Sigmoid colon (tissue), 7 donors: Measurements from ENCODE around the gene REC114. TPM values are rescaled to one million over a fixed set of nuclear protein-coding genes. Genes with fewer than 3 reads are reported as not detected.
"Not testable (repeated sequence)": the region's sequence is repeated elsewhere in the genome, so short reads cannot be mapped to it uniquely, and the experiment has no call there.

Source experiments
- DNase-seq: peaks from one replicate; pipeline ENCODE4 v3.0.0-alpha.2; 2019
- H3K27ac ChIP-seq, 4 donors: fragments of 200-600 bp; sonication (generic); one replicate each; pipeline ENCODE4 v1.5.1; 2016 to 2019; ENCODE audit warnings: mild to moderate bottlenecking in 1 of 4
- H3K27me3 ChIP-seq, 3 donors: fragments of 200-600 bp; sonication (generic); one replicate each; pipeline ENCODE4 v1.5.1; 2019; ENCODE audit warnings: mild to moderate bottlenecking in 1 of 3
- H3K36me3 ChIP-seq, 4 donors: fragments of 200-600 bp; sonication (generic); one replicate each; pipeline ENCODE4 v1.5.1; 2016 to 2019
- H3K4me1 ChIP-seq, 4 donors: fragments of 200-600 bp; sonication (generic); one replicate each; pipeline ENCODE4 v1.5.1; 2017 to 2019
- H3K4me3 ChIP-seq, 4 donors: fragments of 200-600 bp; sonication (generic); one replicate each; pipeline ENCODE4 v1.5.1; 2017 to 2019; ENCODE audit warnings: mild to moderate bottlenecking in 2 of 4, moderate library complexity in 1 of 4
- H3K9me3 ChIP-seq, 4 donors: fragments of 200-600 bp in 3 of 4; sonication (generic) in 3 of 4; one replicate each; pipeline versions ENCODE4 v1.5.1 to v1.6.1; 2013 to 2019
- EP300 ChIP-seq, 4 donors: sonication (generic); formaldehyde crosslinking; IDR thresholded peaks; one replicate each; pipeline ENCODE4 v1.6.1; 2017; ENCODE audit warnings: antibody characterized with exemption in 4 of 4
- POLR2A ChIP-seq, 2 donors: fragments of 450-650 bp; IDR thresholded peaks; one replicate each; pipeline ENCODE4 v1.6.1; 2016; ENCODE audit warnings: antibody characterized with exemption in 2 of 2, mild to moderate bottlenecking in 2 of 2, moderate library complexity in 2 of 2
- POLR2AphosphoS5 ChIP-seq, 4 donors: sonication (generic); formaldehyde crosslinking; IDR thresholded peaks; one replicate each; pipeline ENCODE4 v1.6.1; 2017; ENCODE audit warnings: antibody characterized with exemption in 4 of 4
- WGBS, 2 donors: extraction: QIAGEN DNeasy Blood & Tissue Kit; methylation state at CpG; one replicate each; pipeline ENCODE4 v1.1.7; 2013; 5-methylcytosine and 5-hydroxymethylcytosine counted together
- intact Hi-C: fragments of 100-400 bp; cut with DNase I; formaldehyde crosslinking; loops from one replicate; pipeline ENCODE4 v1.15.1; 2023
- polyA plus RNA-seq, 3 donors: library from polyadenylated mRNA; stranded (reverse); fragments of 200-250 nt; gene quantifications; one replicate each; pipeline ENCODE4 v1.2.3, GENCODE V29; 2013
- total RNA-seq, 4 donors: library from RNA; depleted of rRNA; stranded (reverse); fragments of >200 nt; gene quantifications; one replicate each; pipeline ENCODE4 v1.1.0, GENCODE V29; 2016
- TF ChIP-seq, protein P1 (sequence below), 4 experiments: fragments of 450-650 bp in 3 of 4; fragments of 200-600 bp in 1 of 4; IDR thresholded peaks; one replicate each; pipeline ENCODE4 v1.5.1; 2016 to 2019; ENCODE audit warnings: antibody characterized with exemption in 4 of 4, mild to moderate bottlenecking in 3 of 4, moderate library complexity in 2 of 4
- donor health status: healthy with polysubstance abuse.
- donor health status: Bipolar disorder and iron deficiency.
- donor health status: healthy.

REC114 gene
- total and polyA plus RNA-seq, 7 donors, result not detected

DNA sequence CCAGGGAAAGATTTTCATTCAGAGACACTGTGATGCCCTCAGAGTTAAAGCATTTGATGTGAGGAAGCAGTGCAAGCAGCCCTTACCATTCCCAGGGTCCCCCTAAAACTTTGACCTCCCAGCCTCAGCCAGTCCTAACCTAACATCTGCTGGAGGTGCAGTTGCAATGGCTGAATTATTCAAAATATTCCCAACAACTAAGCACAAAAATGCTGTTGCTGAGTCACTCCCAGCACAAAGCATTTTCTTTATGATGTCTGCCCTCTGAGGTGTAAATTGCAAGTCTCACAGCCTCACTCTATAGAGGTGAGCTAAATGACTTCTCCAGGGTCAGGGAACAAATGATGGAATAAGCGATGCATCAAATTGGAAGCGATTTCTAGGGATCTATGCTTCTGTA, 6.4 kb upstream of the REC114 start:
- no peak overlapping the region for H3K4me3 ChIP-seq
- intact Hi-C loops, result no loop called here
- TF ChIP-seq POLR2A (IDR thresholded peaks at IDR 0.05) (no peak), EP300 (IDR thresholded peaks at IDR 0.05) (no peak), POLR2AphosphoS5 (IDR thresholded peaks at IDR 0.05) (no peak)
- TF ChIP-seq, protein P1, sequence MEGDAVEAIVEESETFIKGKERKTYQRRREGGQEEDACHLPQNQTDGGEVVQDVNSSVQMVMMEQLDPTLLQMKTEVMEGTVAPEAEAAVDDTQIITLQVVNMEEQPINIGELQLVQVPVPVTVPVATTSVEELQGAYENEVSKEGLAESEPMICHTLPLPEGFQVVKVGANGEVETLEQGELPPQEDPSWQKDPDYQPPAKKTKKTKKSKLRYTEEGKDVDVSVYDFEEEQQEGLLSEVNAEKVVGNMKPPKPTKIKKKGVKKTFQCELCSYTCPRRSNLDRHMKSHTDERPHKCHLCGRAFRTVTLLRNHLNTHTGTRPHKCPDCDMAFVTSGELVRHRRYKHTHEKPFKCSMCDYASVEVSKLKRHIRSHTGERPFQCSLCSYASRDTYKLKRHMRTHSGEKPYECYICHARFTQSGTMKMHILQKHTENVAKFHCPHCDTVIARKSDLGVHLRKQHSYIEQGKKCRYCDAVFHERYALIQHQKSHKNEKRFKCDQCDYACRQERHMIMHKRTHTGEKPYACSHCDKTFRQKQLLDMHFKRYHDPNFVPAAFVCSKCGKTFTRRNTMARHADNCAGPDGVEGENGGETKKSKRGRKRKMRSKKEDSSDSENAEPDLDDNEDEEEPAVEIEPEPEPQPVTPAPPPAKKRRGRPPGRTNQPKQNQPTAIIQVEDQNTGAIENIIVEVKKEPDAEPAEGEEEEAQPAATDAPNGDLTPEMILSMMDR (IDR thresholded peaks at IDR 0.05), result no peak
- H3K9me3 ChIP-seq, result no peaks in the 10 kb centered on the region
- no peak overlapping the region for H3K27ac ChIP-seq
- peaks cover 0 to 13% (median 0%) of the 10 kb centered on the region in 3 donors for H3K27me3 ChIP-seq
- no peak for DNase-seq
- 83 to 86% methylated on average over 2 of the region's 2 CpGs for WGBS, 2 donors
- H3K4me1 ChIP-seq, result no peaks in the 10 kb centered on the region
- no peaks in the 10 kb centered on the region for H3K36me3 ChIP-seq

GRCh38 chr15:73437543-73438109, 5.3 kb upstream of the REC114 start:
- Histone ChIP-seq H3K27ac (no peak overlapping the region), H3K27me3 (peaks cover 0 to 13% (median 0%) of the 10 kb centered on the region in 3 donors), H3K9me3 (no peaks in the 10 kb centered on the region), H3K36me3 (no peaks in the 10 kb centered on the region), H3K4me1 (no peaks in the 10 kb centered on the region), H3K4me3 (no peak overlapping the region)
- no peak for DNase-seq
- WGBS, 2 donors, result 55 to 64% methylated on average over 4 of the region's 4 CpGs
- TF ChIP-seq, protein P1 (IDR thresholded peaks at IDR 0.05), result no peak
- no peak for TF ChIP-seq POLR2AphosphoS5 (IDR thresholded peaks at IDR 0.05)
- TF ChIP-seq EP300 (IDR thresholded peaks at IDR 0.05), result no peak
- TF ChIP-seq POLR2A (IDR thresholded peaks at IDR 0.05), result no peak
- intact Hi-C loops, result no loop called here

DNA sequence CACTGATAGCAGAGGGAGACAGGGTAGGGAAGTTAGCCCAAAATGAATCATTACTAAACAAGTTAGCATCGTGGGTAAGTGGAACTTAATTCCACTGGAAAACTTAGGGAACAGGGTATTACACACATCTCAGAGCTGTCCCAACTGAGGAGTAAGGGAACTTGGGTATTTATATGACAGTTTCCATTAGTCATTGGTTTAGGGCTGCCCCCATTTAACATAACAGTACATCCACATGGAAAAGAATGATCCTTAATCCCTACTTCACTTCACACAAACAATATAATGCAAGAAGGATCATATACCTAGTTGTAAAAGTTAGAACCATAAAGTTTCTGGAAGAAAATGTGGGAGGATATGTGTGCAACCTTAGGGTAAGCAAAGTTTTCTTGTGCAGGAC, 4.3 kb upstream of the REC114 start:
- H3K27ac ChIP-seq, result no peak overlapping the region
- H3K27me3 ChIP-seq, result peaks cover 0 to 13% (median 0%) of the 10 kb centered on the region in 3 donors
- no peaks in the 10 kb centered on the region for H3K9me3 ChIP-seq
- no peak for DNase-seq
- intact Hi-C loops, result no loop called here
- H3K4me3 ChIP-seq, result no peak overlapping the region
- H3K36me3 ChIP-seq, result no peaks in the 10 kb centered on the region
- TF ChIP-seq POLR2A (IDR thresholded peaks at IDR 0.05) (no peak), EP300 (IDR thresholded peaks at IDR 0.05) (no peak), POLR2AphosphoS5 (IDR thresholded peaks at IDR 0.05) (no peak)
- TF ChIP-seq, protein P1 (IDR thresholded peaks at IDR 0.05), result no peak
- H3K4me1 ChIP-seq, result no peaks in the 10 kb centered on the region
- WGBS, 2 donors, result 47 to 49% methylated on average over 1 of the region's 1 CpG

DNA sequence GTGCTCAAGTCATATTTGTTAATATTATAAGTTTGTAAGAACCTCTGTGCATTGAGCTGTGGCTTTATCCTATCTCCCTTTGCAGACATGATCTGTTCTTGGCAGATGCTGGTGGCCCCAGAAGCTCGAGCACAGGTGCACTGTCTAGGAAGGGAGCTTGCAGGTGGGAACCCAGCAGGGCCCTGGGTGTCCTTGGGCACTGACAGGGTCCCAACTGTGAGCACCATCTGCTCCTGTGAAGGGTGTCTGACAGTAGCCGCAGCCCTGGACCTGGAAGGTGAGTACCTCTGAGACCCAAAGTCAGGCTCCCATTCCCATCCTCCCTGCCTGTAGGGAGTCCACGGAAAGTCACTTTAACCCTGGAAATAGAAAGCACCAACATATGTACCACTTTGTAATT, 2.4 kb upstream of the REC114 start:
- Histone ChIP-seq H3K9me3 (no peaks in the 10 kb centered on the region), H3K36me3 (no peaks in the 10 kb centered on the region), H3K4me3 (no peak overlapping the region), H3K4me1 (no peaks in the 10 kb centered on the region), H3K27ac (no peak overlapping the region), H3K27me3 (peaks cover 0 to 13% (median 0%) of the 10 kb centered on the region in 3 donors)
- TF ChIP-seq POLR2A (IDR thresholded peaks at IDR 0.05) (no peak), POLR2AphosphoS5 (IDR thresholded peaks at IDR 0.05) (no peak)
- intact Hi-C loops, result no loop called here
- 83 to 91% methylated on average over 3 of the region's 3 CpGs for WGBS, 2 donors
- DNase-seq, result no peak

- H3K36me3 ChIP-seq, result no peaks in the 10 kb centered on the region
- H3K4me1 ChIP-seq, result no peaks in the 10 kb centered on the region
- no peak overlapping the region for H3K4me3 ChIP-seq
- WGBS, 2 donors, result 90 to 91% methylated on average over 11 of the region's 11 CpGs
- no peak overlapping the region for H3K27ac ChIP-seq
- peaks cover 0 to 13% (median 0%) of the 10 kb centered on the region in 3 donors for H3K27me3 ChIP-seq
- no peak for DNase-seq
- TF ChIP-seq EP300 (IDR thresholded peaks at IDR 0.05) (no peak), POLR2A (IDR thresholded peaks at IDR 0.05) (no peak), POLR2AphosphoS5 (IDR thresholded peaks at IDR 0.05) (no peak)
- TF ChIP-seq, protein P1 (IDR thresholded peaks at IDR 0.05), result no peak
- intact Hi-C loops, result no loop called here
- H3K9me3 ChIP-seq, result no peaks in the 10 kb centered on the region
Measured at GRCh38 chr15:73442421-73442820, 543 bp upstream of the REC114 start.

DNA sequence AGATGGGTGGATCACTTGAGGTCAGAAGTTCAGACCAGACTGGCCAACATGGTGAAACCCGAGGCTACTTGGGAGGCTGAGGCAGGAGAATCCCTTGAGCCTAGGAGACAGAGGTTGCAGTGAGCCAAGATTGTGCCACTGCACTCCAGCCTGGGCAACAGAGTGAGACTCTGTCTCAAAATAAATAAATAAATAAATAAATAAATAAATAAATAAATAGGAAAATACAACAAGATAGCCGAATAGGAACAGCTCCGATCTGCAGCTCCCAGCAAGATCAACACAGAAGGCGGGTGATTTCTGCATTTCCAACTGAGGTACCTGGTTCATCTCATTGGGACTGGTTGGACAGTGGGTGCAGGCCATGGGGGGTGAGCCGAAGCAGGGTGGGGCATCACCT, 4.5 kb downstream of the REC114 start:
- H3K4me1 ChIP-seq, H3K27me3 ChIP-seq, DNase-seq, H3K36me3 ChIP-seq, H3K9me3 ChIP-seq, H3K4me3 ChIP-seq, intact Hi-C loops, H3K27ac ChIP-seq: not testable (repeated sequence)
- WGBS, 2 donors, result 94 to 95% methylated on average over 5 of the region's 5 CpGs

DNA sequence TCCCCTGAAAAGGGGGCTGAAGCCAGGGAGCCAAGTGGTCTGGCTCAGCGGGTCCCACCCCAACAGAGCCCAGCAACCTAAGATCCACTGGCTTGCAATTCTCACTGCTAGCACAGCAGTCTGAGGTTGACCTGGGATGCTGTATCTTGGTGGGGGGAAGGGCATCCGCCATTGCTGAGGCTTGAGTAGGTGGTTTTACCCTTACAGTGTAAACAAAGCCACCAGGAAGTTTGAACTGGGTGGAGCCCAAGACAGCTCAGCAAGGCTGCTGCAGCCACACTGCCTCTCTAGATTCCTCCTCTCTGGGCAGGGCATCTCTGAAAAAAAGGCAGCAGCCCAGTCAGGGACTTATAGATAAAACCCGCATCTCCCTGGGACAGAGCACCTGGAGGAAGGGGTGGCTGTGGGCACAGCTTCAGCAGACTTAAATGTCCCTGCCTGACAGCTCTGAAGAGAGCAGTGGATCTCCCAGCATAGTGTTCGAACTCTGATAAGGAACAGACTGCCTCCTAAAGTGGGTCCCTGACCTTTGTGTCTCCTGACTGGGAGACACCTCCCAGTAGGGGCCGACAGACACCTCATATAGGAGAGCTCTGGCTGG, 5.3 kb downstream of the REC114 start:
- 27 to 62% methylated on average over 5 of the region's 5 CpGs for WGBS, 2 donors
- intact Hi-C loops, DNase-seq, H3K36me3 ChIP-seq, H3K27ac ChIP-seq, H3K4me3 ChIP-seq, H3K9me3 ChIP-seq, H3K27me3 ChIP-seq, H3K4me1 ChIP-seq: not testable (repeated sequence)

GRCh38 chr15:73449980-73450379, 7.0 kb downstream of the REC114 start:
- H3K4me3 ChIP-seq, H3K36me3 ChIP-seq, H3K4me1 ChIP-seq, H3K9me3 ChIP-seq, DNase-seq, intact Hi-C loops, H3K27me3 ChIP-seq, H3K27ac ChIP-seq: not testable (repeated sequence)
- WGBS, 2 donors, result 76 to 91% methylated on average over 3 of the region's 3 CpGs
